Measurements from ENCODE around the gene SLCO2B1. TPM values are rescaled to one million over a fixed set of nuclear protein-coding genes. Genes with fewer than 3 reads are reported as not detected.

Gene SLCO2B1
- total and polyA plus RNA-seq, 4 donors, result 25.4 to 61.0 (median 45.5) TPM

DNA sequence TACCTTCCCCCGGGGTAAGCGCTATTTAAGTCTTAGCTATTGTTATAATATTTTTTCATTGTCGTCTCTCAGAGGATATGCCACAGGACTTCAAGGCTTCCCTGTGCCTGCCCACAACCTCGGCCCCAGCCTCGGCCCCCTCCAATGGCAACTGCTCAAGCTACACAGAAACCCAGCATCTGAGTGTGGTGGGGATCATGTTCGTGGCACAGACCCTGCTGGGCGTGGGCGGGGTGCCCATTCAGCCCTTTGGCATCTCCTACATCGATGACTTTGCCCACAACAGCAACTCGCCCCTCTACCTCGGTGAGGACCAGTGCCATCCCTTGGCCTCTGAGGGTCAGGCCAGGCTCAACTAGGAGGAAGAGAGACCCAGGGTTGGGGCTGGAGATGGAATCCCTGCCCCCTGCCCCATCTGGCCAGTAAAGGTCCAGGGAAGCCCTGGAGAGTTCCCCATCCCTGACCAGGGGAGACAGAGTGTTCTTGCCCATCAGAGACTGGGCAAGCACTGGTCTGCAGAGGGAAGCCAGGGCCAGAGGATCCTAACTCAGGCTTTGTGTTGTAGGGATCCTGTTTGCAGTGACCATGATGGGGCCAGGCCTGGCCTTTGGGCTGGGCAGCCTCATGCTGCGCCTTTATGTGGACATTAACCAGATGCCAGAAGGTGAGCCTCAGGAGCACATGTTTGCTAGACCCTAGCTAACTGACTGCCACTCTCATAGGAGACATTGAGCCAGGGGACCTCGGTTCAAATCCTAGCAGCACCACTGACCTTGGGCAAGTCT is 18.4 kb downstream of the SLCO2B1 start:
- Histone ChIP-seq H3K27me3 (ENCODE audit: control insufficient read depth, insufficient read depth, low read length) (no peaks in the 10 kb centered on the region), H3K9me3 (ENCODE audit: control insufficient read depth, insufficient read depth, low read length) (no peaks in the 10 kb centered on the region), H3K27ac (ENCODE audit: low read depth, low read length) (no peak overlapping the region), H3K36me3 (ENCODE audit: control insufficient read depth, insufficient read depth, low read length) (no peaks in the 10 kb centered on the region), H3K4me1 (ENCODE audit: control insufficient read depth, insufficient read depth, low read length) (peaks cover 10% of the 10 kb centered on the region), H3K4me3 (ENCODE audit: low read depth, low read length) (no peak overlapping the region)
- DNase-seq (ENCODE audit: low read depth in 4 of 6, low spot score in 6 of 6), result no peak
- WGBS (ENCODE audit: insufficient coverage), result 94% methylated on average over 6 of the region's 13 CpGs

DNA sequence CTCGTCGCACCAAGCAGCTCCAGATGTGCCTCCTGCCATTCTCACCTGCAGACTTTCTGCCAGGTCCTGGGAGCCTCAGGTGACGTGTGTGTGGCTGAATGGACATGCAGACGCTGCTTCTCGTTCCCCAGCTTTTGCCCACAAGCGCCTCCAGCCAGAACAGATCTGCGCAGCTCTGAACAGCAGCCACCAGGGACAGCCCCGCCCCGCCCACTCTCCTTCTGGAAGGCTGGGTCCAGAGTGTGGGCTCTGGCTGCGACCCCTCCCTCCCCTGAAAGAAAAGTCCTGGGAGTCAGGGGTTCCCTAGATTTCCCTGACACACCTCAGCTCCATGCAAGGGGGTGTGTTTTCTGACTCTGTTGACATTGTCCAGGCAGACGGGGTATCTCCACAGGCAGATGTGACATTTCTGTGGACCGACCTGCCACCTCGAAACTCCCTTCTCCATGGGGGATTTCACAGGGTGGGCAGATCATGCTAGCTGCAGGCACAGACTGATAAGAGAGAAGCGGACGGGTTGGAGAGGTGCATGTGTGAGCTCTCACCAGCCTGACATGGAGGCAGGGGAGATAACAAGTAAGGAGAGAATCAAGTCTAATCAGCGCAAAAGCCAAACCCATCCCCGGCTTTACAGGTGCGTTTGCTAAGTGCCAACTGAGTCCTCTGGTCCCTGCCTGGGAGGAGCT is 19.8 kb downstream of the SLCO2B1 start:
- H3K4me3 ChIP-seq (ENCODE audit: low read depth, low read length), result no peak overlapping the region
- H3K36me3 ChIP-seq (ENCODE audit: control insufficient read depth, insufficient read depth, low read length), result no peaks in the 10 kb centered on the region
- DNase-seq (ENCODE audit: low read depth in 4 of 6, low spot score in 6 of 6), result no peak
- H3K27ac ChIP-seq (ENCODE audit: low read depth, low read length), result no peak overlapping the region
- H3K4me1 ChIP-seq (ENCODE audit: control insufficient read depth, insufficient read depth, low read length), result peaks cover 18% of the 10 kb centered on the region
- H3K9me3 ChIP-seq (ENCODE audit: control insufficient read depth, insufficient read depth, low read length), result no peaks in the 10 kb centered on the region
- H3K27me3 ChIP-seq (ENCODE audit: control insufficient read depth, insufficient read depth, low read length), result no peaks in the 10 kb centered on the region
- WGBS (ENCODE audit: insufficient coverage), result 66% methylated on average over 13 of the region's 18 CpGs

DNA sequence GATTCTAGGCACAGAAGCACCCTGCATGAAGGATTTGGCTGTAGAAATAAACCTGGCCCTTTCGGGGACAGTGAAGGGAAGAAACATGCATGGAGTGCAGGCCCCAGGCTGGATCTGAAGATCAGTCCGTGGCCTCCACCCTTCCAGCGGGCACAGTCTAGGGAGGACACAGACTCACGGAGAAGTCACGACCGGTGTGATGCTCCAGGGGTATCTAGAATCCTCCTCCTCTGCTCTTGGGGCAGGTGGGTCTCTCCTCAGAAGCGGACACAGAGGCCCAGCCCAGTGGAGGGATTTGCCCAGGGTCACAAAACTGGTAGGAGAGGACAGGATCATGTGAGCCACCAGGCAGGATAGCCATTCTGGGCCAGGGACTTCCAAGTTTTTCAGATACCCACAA is 22.4 kb downstream of the SLCO2B1 start:
- 93% methylated on average over 5 of the region's 7 CpGs for WGBS (ENCODE audit: insufficient coverage)
- Histone ChIP-seq H3K9me3 (ENCODE audit: control insufficient read depth, insufficient read depth, low read length) (no peaks in the 10 kb centered on the region), H3K4me3 (ENCODE audit: low read depth, low read length) (no peak overlapping the region), H3K27me3 (ENCODE audit: control insufficient read depth, insufficient read depth, low read length) (no peaks in the 10 kb centered on the region), H3K4me1 (ENCODE audit: control insufficient read depth, insufficient read depth, low read length) (peaks cover 9% of the 10 kb centered on the region), H3K27ac (ENCODE audit: low read depth, low read length) (no peak overlapping the region), H3K36me3 (ENCODE audit: control insufficient read depth, insufficient read depth, low read length) (no peaks in the 10 kb centered on the region)
- DNase-seq (ENCODE audit: low read depth in 4 of 6, low spot score in 6 of 6), result no peak

DNA sequence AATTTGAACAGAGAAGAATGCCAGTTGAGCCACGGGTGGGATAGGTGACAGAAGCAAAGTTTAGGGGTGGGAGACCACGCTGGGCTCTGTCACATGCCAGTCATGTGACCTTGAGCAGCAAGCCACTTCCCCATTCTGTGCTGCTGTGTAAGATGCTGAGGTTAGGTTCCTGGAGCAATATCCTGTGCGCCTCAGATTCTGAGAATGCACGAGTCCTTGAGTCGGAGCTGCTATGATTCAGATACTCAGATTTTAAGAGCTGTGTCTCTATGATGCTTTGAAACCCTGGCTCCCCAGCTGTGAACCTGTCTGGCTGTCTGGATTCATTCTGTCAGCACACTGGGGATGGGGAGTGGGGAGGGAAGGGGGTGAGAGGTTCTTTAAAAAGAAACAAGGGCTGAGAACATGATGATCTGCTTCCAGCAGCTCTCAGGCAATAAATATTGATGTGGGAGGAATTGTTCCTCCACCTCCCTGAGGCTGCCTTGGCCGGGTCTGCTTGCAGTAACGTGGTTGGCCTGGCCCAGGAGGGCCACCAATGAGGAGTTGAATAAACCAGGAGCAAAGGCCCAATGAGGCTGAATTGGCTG is 24.0 kb downstream of the SLCO2B1 start:
- Histone ChIP-seq H3K4me1 (ENCODE audit: control insufficient read depth, insufficient read depth, low read length) (peaks cover 9% of the 10 kb centered on the region), H3K27me3 (ENCODE audit: control insufficient read depth, insufficient read depth, low read length) (no peaks in the 10 kb centered on the region), H3K36me3 (ENCODE audit: control insufficient read depth, insufficient read depth, low read length) (no peaks in the 10 kb centered on the region), H3K4me3 (ENCODE audit: low read depth, low read length) (no peak overlapping the region), H3K27ac (ENCODE audit: low read depth, low read length) (peak overlapping the region; percentile 54), H3K9me3 (ENCODE audit: control insufficient read depth, insufficient read depth, low read length) (no peaks in the 10 kb centered on the region)
- peak in 2 of 6 donors; percentile 35 to 43 for DNase-seq (ENCODE audit: low read depth in 4 of 6, low spot score in 6 of 6)
- WGBS (ENCODE audit: insufficient coverage), result 32% methylated on average over 7 of the region's 7 CpGs

DNA sequence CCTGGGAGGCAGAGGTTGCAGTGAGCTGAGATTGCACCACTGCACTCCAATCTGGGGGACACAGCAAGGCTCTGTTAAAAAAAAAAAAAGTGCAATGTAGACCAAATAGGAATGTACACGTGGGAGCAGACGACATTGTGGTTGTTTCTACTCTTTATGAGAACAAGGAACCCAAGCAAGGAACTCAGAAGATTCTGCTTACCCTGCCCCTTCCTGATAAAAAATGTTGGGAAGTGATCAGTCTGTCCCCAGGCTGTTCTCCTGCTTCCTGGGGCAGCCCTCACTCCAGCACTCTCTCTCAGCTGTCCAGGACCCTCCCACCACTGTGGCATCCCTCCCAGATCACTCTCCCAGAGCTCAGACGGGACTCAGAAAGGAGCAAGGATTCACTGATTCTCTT is 31.8 kb downstream of the SLCO2B1 start:
- Histone ChIP-seq H3K9me3 (ENCODE audit: control insufficient read depth, insufficient read depth, low read length) (no peaks in the 10 kb centered on the region), H3K4me3 (ENCODE audit: low read depth, low read length) (no peak overlapping the region), H3K36me3 (ENCODE audit: control insufficient read depth, insufficient read depth, low read length) (no peaks in the 10 kb centered on the region), H3K4me1 (ENCODE audit: control insufficient read depth, insufficient read depth, low read length) (peaks cover 9% of the 10 kb centered on the region), H3K27ac (ENCODE audit: low read depth, low read length) (no peak overlapping the region), H3K27me3 (ENCODE audit: control insufficient read depth, insufficient read depth, low read length) (no peaks in the 10 kb centered on the region)
- no CpG with 5 or more reads among the region's 3 CpGs for WGBS (ENCODE audit: insufficient coverage)
- no peak for DNase-seq (ENCODE audit: low read depth in 4 of 6, low spot score in 6 of 6)

DNA sequence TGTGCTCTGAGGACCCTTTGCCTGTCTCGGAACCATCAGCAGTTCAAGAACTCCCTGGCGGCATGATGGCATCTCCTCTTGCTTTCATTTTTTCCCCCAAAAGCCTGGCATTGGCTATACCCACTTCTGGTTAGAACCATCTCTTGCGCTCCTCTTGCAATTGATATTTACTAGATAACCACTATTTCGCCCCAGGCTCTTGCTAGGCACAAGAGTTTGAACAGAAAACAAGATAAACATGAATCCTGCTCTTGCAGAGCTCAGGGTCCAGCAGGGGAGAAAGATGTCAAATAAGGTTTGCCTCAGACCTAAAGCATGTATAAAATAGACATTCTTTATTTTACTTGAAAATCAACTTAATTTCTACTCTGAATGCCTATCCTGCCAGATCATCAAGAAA is 33.1 kb downstream of the SLCO2B1 start:
- Histone ChIP-seq H3K4me1 (ENCODE audit: control insufficient read depth, insufficient read depth, low read length) (peaks cover 9% of the 10 kb centered on the region), H3K27me3 (ENCODE audit: control insufficient read depth, insufficient read depth, low read length) (no peaks in the 10 kb centered on the region), H3K36me3 (ENCODE audit: control insufficient read depth, insufficient read depth, low read length) (no peaks in the 10 kb centered on the region), H3K4me3 (ENCODE audit: low read depth, low read length) (no peak overlapping the region), H3K9me3 (ENCODE audit: control insufficient read depth, insufficient read depth, low read length) (no peaks in the 10 kb centered on the region), H3K27ac (ENCODE audit: low read depth, low read length) (no peak overlapping the region)
- 96% methylated on average over 2 of the region's 4 CpGs for WGBS (ENCODE audit: insufficient coverage)
- no peak for DNase-seq (ENCODE audit: low read depth in 4 of 6, low spot score in 6 of 6)

DNA sequence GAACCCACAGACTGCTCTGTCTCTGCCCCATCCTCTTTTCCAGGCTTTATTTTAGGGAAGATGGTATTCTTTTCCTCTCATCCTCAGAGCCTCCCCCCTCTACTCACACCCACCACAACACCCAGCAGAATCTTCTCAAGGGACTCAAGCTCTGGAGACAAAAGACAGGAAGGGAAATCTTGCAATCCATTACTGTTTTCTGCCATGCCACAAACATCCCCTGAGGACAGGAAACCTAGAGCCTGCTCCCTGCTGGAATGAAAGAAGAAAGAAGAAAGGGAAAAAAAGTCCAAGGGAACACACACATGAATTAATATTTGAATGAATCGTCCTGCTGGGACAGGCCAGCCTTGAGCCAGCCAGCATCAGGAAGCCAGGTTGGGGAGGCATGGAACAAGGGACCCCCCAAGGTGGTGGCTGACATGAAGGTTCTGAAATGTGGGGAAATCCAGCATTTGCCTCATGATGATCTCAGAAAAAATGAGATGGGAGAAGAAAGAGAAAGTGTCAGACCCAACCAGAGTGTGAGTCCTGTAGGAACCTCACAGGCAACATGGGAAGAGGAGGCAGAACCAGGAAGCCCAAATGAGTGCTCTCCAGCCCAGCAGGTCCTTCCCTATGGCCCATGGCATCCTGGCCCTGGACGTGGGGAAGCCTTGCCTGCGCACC is 34.0 kb downstream of the SLCO2B1 start:
- Histone ChIP-seq H3K36me3 (ENCODE audit: control insufficient read depth, insufficient read depth, low read length) (no peaks in the 10 kb centered on the region), H3K9me3 (ENCODE audit: control insufficient read depth, insufficient read depth, low read length) (no peaks in the 10 kb centered on the region), H3K4me1 (ENCODE audit: control insufficient read depth, insufficient read depth, low read length) (peaks cover 9% of the 10 kb centered on the region), H3K4me3 (ENCODE audit: low read depth, low read length) (no peak overlapping the region), H3K27ac (ENCODE audit: low read depth, low read length) (no peak overlapping the region), H3K27me3 (ENCODE audit: control insufficient read depth, insufficient read depth, low read length) (no peaks in the 10 kb centered on the region)
- WGBS (ENCODE audit: insufficient coverage), result no CpG with 5 or more reads among the region's 3 CpGs
- no peak for DNase-seq (ENCODE audit: low read depth in 4 of 6, low spot score in 6 of 6)

DNA sequence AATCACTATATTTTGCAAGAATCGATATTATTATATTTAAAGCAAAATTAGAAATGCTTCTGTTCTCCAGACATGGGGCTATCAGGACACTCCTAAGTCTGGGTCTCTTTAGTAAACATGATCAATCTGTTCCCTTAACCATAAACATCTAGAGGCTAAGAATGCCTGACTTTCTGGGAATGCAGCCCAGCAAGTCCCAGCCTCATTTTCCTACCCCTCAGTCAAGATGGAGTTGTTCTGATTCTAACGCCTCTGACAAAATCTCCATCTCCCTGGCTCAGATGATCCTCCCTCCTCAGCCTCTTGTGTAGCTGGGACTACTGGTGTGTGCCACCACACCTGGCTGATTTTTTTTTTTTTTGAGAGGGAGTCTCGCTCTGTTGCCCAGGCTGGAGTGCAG is 35.0 kb downstream of the SLCO2B1 start:
- Histone ChIP-seq H3K36me3 (ENCODE audit: control insufficient read depth, insufficient read depth, low read length) (no peaks in the 10 kb centered on the region), H3K9me3 (ENCODE audit: control insufficient read depth, insufficient read depth, low read length) (no peaks in the 10 kb centered on the region), H3K4me3 (ENCODE audit: low read depth, low read length) (no peak overlapping the region), H3K4me1 (ENCODE audit: control insufficient read depth, insufficient read depth, low read length) (peaks cover 10% of the 10 kb centered on the region), H3K27me3 (ENCODE audit: control insufficient read depth, insufficient read depth, low read length) (no peaks in the 10 kb centered on the region), H3K27ac (ENCODE audit: low read depth, low read length) (no peak overlapping the region)
- DNase-seq (ENCODE audit: low read depth in 4 of 6, low spot score in 6 of 6), result no peak
- 100% methylated on average over 1 of the region's 3 CpGs for WGBS (ENCODE audit: insufficient coverage)

DNA sequence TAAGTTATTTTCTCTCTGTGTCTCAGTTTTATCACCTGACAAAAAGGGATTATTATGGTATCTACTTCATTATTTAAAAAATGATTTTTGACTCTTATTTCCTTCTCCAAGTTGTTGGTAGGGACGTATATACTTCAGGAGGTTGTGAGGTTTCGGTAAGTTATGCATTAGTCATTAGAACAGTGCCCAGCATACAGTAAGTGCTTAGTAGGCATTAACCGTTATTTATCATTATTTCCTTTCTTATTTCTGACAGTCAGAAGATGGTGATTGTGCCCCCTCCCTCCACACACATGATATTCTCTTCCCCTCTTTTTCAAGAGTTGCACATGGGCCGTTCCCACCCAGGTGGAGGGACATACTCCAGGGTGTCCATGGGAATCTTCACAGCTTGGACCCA is 36.1 kb downstream of the SLCO2B1 start:
- Histone ChIP-seq H3K27ac (ENCODE audit: low read depth, low read length) (no peak overlapping the region), H3K4me3 (ENCODE audit: low read depth, low read length) (no peak overlapping the region), H3K9me3 (ENCODE audit: control insufficient read depth, insufficient read depth, low read length) (no peaks in the 10 kb centered on the region), H3K27me3 (ENCODE audit: control insufficient read depth, insufficient read depth, low read length) (no peaks in the 10 kb centered on the region), H3K36me3 (ENCODE audit: control insufficient read depth, insufficient read depth, low read length) (no peaks in the 10 kb centered on the region), H3K4me1 (ENCODE audit: control insufficient read depth, insufficient read depth, low read length) (peaks cover 10% of the 10 kb centered on the region)
- WGBS (ENCODE audit: insufficient coverage), result 92% methylated on average over 1 of the region's 4 CpGs
- no peak for DNase-seq (ENCODE audit: low read depth in 4 of 6, low spot score in 6 of 6)
